OCI-LY3 (cell line): ENCODE results near the gene CDK5RAP3.

ENCODE experiments used
- H2AFZ ChIP-seq: fragments of 200-600, 300-600 bp; shearing (Covaris generic); 2 replicates; pipeline ENCODE4 v1.6.0; 2014; ENCODE audit warnings: antibody characterized with exemption, low read depth, low read length
- H3K27ac ChIP-seq: fragments of 200-600, 300-600 bp; sonication (generic); 2 replicates; pipeline ENCODE4 v1.5.1; 2014; ENCODE audit warnings: mild to moderate bottlenecking, low read length, moderate library complexity, mixed read lengths
- H3K27me3 ChIP-seq: fragments of 200-600, 300-600 bp; sonication (generic); 2 replicates; pipeline ENCODE4 v1.6.1; 2014; ENCODE audit warnings: low read depth, low read length, mixed read lengths
- H3K36me3 ChIP-seq: fragments of 200-600, 300-600 bp; sonication (generic); replicated peaks from 2 replicates; pipeline ENCODE3; 2014; ENCODE audit warnings: low read depth, low read length, mixed read lengths
- H3K4me1 ChIP-seq: fragments of 300-600, 200-600 bp; sonication (generic); 2 replicates; pipeline ENCODE4 v1.6.1; 2014; ENCODE audit warnings: low read length, mixed read lengths
- H3K4me2 ChIP-seq: fragments of 200-600, 300-600 bp; sonication (generic); 2 replicates; pipeline ENCODE4 v1.6.1; 2014; ENCODE audit warnings: low read length, mixed read lengths
- H3K4me3 ChIP-seq: fragments of 300-600, 200-600 bp; sonication (generic); 2 replicates; pipeline ENCODE4 v1.5.1; 2014; ENCODE audit warnings: antibody characterized with exemption, mild to moderate bottlenecking, low read length, moderate library complexity
- H3K79me2 ChIP-seq: fragments of 300-600, 200-600 bp; shearing (Covaris generic); 2 replicates; pipeline ENCODE4 v1.6.1; 2014; ENCODE audit warnings: mild to moderate bottlenecking, low read length, mixed read lengths
- H3K9ac ChIP-seq: fragments of 300-600, 200-600 bp; shearing (Covaris generic); 2 replicates; pipeline ENCODE4 v1.6.0; 2014; ENCODE audit warnings: mild to moderate bottlenecking, low read length, moderate library complexity
- H3K9me3 ChIP-seq: fragments of 200-600, 300-600 bp; shearing (Covaris generic); 2 replicates; pipeline ENCODE4 v1.6.1; 2014; ENCODE audit warnings: low read length, mixed read lengths; ENCODE audit not compliant: insufficient read depth
- H4K20me1 ChIP-seq: fragments of 200-600, 300-600 bp; sonication (generic); 2 replicates; pipeline ENCODE4 v1.6.1; 2016; ENCODE audit warnings: low read length, mixed read lengths; ENCODE audit not compliant: insufficient read depth
- EZH2phosphoT487 ChIP-seq: fragments of 200-600 bp; shearing (Covaris generic); IDR thresholded peaks from 2 replicates; pipeline ENCODE4 v1.6.1; 2018; ENCODE audit warnings: antibody characterized with exemption, mixed run types, low read depth
- TF ChIP-seq, protein P1 (sequence below): fragments of 200-600, 300-600 bp; sonication (generic); IDR thresholded peaks from 2 replicates; pipeline ENCODE4 v1.5.1; 2014; ENCODE audit warnings: antibody characterized with exemption, low read length, low read depth

CDK5RAP3 gene

GRCh38 chr17:47956791-47957590 is 13.9 kb upstream of the CDK5RAP3 start:
- Histone ChIP-seq H2AFZ (no peak overlapping the region), H4K20me1 (no peaks in the 10 kb centered on the region), H3K79me2 (no peaks in the 10 kb centered on the region), H3K4me2 (no peak overlapping the region), H3K9ac (no peak overlapping the region), H3K27me3 (0 out of 2 replicates have a peak, but pooled peaks cover 3% of the 10 kb centered on the region), H3K4me3 (no peak overlapping the region), H3K27ac (no peak overlapping the region), H3K9me3 (no peaks in the 10 kb centered on the region), H3K4me1 (peaks cover 4% of the 10 kb centered on the region), H3K36me3 (peaks cover 8% of the 10 kb centered on the region)
- TF ChIP-seq, protein P1, sequence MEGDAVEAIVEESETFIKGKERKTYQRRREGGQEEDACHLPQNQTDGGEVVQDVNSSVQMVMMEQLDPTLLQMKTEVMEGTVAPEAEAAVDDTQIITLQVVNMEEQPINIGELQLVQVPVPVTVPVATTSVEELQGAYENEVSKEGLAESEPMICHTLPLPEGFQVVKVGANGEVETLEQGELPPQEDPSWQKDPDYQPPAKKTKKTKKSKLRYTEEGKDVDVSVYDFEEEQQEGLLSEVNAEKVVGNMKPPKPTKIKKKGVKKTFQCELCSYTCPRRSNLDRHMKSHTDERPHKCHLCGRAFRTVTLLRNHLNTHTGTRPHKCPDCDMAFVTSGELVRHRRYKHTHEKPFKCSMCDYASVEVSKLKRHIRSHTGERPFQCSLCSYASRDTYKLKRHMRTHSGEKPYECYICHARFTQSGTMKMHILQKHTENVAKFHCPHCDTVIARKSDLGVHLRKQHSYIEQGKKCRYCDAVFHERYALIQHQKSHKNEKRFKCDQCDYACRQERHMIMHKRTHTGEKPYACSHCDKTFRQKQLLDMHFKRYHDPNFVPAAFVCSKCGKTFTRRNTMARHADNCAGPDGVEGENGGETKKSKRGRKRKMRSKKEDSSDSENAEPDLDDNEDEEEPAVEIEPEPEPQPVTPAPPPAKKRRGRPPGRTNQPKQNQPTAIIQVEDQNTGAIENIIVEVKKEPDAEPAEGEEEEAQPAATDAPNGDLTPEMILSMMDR, result no peak
- TF ChIP-seq EZH2phosphoT487, result no peak

DNA sequence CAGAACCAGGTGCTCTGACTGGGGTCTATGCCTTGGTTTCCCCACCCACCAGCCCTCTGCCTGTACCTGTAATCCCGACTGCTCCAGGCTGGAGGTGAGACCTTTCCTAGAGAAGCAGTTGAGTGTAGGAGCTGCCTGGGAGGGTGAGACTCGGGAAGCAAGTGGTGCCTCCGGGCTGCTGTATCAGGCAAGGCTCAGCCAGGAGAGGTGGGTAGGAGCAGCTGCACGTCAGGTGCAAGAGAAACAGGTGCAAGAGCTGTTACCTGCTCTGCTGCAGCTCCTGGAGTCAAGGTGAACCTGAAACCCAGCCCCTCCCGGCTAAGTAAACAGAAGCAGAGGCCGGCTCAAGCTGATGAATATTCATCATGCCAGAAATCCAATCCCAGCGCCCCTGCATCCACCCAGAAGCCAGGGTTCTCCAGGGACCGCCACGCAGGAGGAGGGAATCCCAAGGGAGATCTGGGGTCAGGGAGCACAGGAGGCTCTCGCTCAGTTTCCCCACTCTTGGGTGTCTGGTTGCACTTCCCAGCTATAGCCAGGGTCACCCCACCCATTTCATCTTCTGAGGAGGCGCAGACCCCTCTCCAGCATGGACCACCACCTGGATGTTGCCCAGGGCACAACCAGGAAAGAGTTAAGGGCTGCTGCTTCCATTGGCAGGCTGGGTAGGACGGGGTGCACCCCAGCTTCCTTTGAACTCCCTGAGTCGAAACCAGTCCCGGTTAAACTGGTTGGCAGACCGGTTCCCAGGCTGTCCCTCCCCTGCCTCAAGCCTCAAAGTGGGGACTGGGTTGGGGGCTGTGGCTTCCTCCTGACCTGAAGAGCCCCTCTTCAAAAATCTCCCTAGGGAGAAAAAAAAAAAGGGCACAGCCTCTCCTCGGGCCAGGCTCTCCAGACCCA is 13.1 kb upstream of the CDK5RAP3 start, which contains the start of gene PRR15L:
TSS of gene PRR15L (minus strand) at position 293 of the 900 bp plus-strand sequence. CDS start 4,649 bp downstream, outside the sequence.
- TF ChIP-seq EZH2phosphoT487, result no peak
- TF ChIP-seq, protein P1, result no peak
- no peak within 1 kb of the TSS for H3K27ac ChIP-seq
- no peaks in the 10 kb centered on the region for H3K4me1 ChIP-seq
- H3K4me2 ChIP-seq, result no peak within 1 kb of the TSS
- H3K9me3 ChIP-seq, result no peaks in the 10 kb centered on the region
- peaks cover 8% of the 10 kb centered on the region for H3K36me3 ChIP-seq
- H3K9ac ChIP-seq, result no peak within 1 kb of the TSS
- 0 out of 2 replicates have a peak, but pooled peaks cover 3% of the 10 kb centered on the region for H3K27me3 ChIP-seq
- H2AFZ ChIP-seq, result no peak within 1 kb of the TSS
- no peaks in the 10 kb centered on the region for H4K20me1 ChIP-seq
- H3K4me3 ChIP-seq, result no peak within 1 kb of the TSS
- no peaks in the 10 kb centered on the region for H3K79me2 ChIP-seq

- H3K9me3 ChIP-seq, result no peaks in the 10 kb centered on the region
- H3K27ac ChIP-seq, result no peak overlapping the region
- no peak overlapping the region for H3K9ac ChIP-seq
- 0 out of 2 replicates have a peak, but pooled peaks cover 3% of the 10 kb centered on the region for H3K27me3 ChIP-seq
- no peak overlapping the region for H3K4me2 ChIP-seq
- no peaks in the 10 kb centered on the region for H3K79me2 ChIP-seq
- H3K4me3 ChIP-seq, result no peak overlapping the region
- no peaks in the 10 kb centered on the region for H4K20me1 ChIP-seq
- H2AFZ ChIP-seq, result no peak overlapping the region
- TF ChIP-seq, protein P1, result no peak
- no peak for TF ChIP-seq EZH2phosphoT487
- no peaks in the 10 kb centered on the region for H3K4me1 ChIP-seq
- no peaks in the 10 kb centered on the region for H3K36me3 ChIP-seq
Measured at GRCh38 chr17:47959825-47960655, 10.9 kb upstream of the CDK5RAP3 start.
